ENCODE measurements around the gene PGC. TPM values are rescaled to one million over a fixed set of nuclear protein-coding genes. Genes with fewer than 3 reads are reported as not detected.
"Not testable (repeated sequence)": the region's sequence is repeated elsewhere in the genome, so short reads cannot be mapped to it uniquely, and the experiment has no call there.

PGC gene
- total RNA-seq, 2 experiments from 2014 or later = not detected

DNA sequence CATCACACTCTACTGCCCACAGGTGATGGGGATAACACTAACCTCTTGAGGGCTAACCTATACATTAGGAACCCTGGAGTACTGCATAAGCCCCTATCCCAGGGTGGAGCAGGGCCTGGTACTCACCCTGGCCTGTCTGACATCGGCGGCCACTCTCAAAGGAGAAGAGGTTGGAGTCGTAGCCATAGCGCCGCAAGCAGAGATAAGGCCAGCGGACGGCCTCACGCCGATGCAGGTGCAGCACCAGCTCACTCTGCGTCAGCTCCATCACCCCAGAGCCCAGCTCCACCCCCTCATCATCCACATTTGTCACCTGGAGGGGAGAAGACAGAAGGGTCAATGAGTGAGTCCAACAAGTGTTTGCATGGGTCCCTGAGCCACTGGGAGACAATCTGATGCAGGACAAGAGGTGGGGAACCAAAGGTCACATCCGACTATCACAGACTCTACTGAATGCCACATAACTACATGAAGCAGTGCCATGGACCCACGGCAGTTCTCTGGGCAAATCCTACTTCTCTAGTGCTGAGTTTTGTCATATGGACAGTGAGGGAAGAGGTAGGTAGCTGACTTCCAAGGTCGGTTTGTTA lies 28.2 kb upstream of the PGC start:
- H3K27ac Mint-ChIP-seq = no peak overlapping the region
- no peak for ATAC-seq
- no peaks in the 10 kb centered on the region for H3K9me3 Mint-ChIP-seq (ENCODE audit: low read depth)
- intact Hi-C loops (cut with DNase I, micrococcal nuclease) = loop anchor here in 1 of 2 experiments (5.0 to 10.0 kb wide), 2 partner anchors 71 to 173 kb away; no protein-coding TSS in a partner anchor
- CTCF ChIA-PET = interaction anchor here (0.5 to 3.4 kb wide), 6 partner anchors 9 to 1015 kb away, joined by 3 to 24 read pairs (median 3); partner anchors contain the start of gene TOMM6
- peaks cover 8% of the 10 kb centered on the region for H3K36me3 Mint-ChIP-seq (ENCODE audit: low read depth)
- no peak overlapping the region for H3K4me3 Mint-ChIP-seq
- H3K4me1 Mint-ChIP-seq = peaks cover 12% of the 10 kb centered on the region
- no peak for DNase-seq
- no peaks in the 10 kb centered on the region for H3K27me3 Mint-ChIP-seq
- POLR2A ChIA-PET = no interaction called here

DNA sequence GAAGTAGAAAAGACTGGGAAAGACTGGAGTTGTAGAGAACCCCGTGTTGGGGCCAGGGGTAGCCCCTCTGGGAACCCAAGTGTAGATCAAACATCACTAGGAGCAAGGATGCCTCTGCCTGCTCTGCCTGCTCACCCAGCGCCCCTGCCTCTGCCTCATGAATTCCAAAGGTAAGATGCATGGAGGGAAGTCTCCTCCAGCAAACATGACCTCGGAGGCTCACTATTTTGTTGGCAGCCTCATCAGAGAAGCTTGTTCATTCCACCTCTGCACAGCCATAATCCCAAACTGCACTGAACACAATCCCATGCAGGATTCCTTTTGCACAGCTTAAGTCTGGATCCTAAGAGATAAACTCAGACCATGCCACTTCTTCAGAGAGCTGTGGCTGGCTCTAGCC lies 27.6 kb upstream of the PGC start:
- no peak for ATAC-seq
- peaks cover 8% of the 10 kb centered on the region for H3K36me3 Mint-ChIP-seq (ENCODE audit: low read depth)
- no peaks in the 10 kb centered on the region for H3K9me3 Mint-ChIP-seq (ENCODE audit: low read depth)
- POLR2A ChIA-PET = no interaction called here
- H3K27me3 Mint-ChIP-seq = no peaks in the 10 kb centered on the region
- no peak overlapping the region for H3K4me3 Mint-ChIP-seq
- intact Hi-C loops (cut with DNase I, micrococcal nuclease) = loop anchor here in 1 of 2 experiments (5.0 to 10.0 kb wide), 2 partner anchors 70 to 173 kb away; no protein-coding TSS in a partner anchor
- peaks cover 10% of the 10 kb centered on the region for H3K4me1 Mint-ChIP-seq
- CTCF ChIA-PET = interaction anchor here (0.5 to 1.7 kb wide), 3 partner anchors 10 to 1015 kb away, joined by 3 to 5 read pairs (median 3); no protein-coding TSS in a partner anchor
- DNase-seq = no peak
- no peak overlapping the region for H3K27ac Mint-ChIP-seq

DNA sequence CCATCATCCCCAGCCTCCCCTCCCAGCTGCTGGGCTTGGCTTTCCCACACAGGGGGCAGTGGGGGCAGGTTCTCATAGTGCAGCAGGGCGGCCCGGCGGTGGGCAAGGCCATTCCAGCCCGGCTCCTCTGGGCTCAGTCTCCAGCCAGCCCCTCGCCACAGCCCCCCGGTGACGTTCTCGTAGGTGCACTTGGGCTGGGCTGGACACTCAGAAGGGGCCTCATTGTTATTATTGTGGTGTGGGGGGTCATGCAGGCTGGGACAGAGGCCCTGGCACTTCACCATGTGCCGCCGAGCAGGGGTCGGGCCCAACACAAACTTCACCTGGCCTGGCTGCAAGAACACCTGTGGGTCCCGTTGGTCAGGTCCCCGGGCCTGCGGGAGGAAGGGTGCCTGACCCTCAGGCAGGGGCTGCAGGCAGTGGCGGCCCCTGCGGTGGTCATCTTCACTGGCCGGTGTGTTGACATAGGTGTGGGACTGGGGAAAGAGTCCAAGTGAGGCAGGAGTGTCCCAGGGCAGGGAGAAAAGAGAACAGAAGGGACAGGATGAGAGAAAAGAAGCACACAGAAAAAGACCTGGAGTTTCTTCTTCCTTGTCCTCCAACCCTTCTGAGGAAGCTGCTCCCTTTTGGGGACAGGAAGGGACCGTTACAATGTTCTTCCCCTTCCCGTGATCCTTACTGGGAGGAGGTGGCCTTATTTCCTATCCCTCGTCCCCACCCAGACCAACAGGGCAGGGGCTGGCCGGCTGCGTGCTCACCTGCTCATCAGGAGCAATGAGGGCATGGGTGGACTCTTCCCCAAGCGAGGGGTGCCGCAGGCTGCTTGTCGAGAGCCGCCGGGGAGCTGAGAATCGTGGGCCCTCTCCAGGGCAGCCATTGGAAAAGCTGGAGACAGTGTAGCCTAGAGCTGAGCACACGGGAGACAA lies 24.1 kb upstream of the PGC start:
- ATAC-seq = no peak
- ChIA-PET CTCF (no interaction called here), POLR2A (no interaction called here)
- no peaks in the 10 kb centered on the region for H3K27me3 Mint-ChIP-seq
- H3K9me3 Mint-ChIP-seq (ENCODE audit: low read depth) = no peaks in the 10 kb centered on the region
- no peak for DNase-seq
- peaks cover 4% of the 10 kb centered on the region for H3K36me3 Mint-ChIP-seq (ENCODE audit: low read depth)
- no peak overlapping the region for H3K4me3 Mint-ChIP-seq
- peaks cover 8% of the 10 kb centered on the region for H3K4me1 Mint-ChIP-seq
- intact Hi-C loops (cut with DNase I, micrococcal nuclease) = loop anchor here in 1 of 2 experiments (10.0 kb wide), 1 partner anchor 67 kb away; no protein-coding TSS in a partner anchor
- H3K27ac Mint-ChIP-seq = no peak overlapping the region

DNA sequence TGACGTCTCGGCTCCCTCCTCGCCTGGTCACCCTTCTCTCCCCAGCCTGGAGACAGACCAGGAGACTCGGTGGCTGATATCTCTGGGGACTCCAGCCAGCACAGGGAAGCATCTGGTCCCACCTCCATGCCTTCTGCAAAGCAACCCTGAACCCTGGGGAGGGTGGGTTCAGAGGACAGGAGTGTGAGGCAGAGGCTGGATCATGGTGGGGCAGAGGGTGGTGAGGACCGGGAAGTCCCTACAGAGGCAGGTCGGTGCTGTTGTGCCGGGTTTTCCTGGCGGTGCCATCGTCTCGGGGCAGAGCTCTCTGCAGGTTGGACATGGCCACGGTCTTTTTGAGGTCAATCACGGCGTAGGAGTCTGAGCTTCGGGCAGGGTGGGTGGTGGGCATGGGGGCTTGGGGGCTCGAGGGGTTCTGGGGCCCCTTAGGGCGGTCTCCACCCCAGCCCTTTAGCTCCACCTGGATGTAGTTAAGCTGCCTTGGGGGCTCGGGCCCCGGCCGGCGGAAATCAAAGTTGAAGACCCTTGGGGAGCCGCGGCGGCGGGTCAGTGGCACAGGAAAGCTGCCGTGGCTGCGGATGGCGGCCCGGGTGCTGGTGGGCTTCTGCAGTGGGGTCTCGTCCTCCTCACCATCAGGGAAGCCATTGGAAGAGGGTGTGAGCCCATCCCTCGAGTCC lies 23.3 kb upstream of the PGC start:
- Mint-ChIP-seq H3K4me3 (no peak overlapping the region), H3K4me1 (peaks cover 8% of the 10 kb centered on the region), H3K27ac (no peak overlapping the region), H3K27me3 (no peaks in the 10 kb centered on the region), H3K9me3 (ENCODE audit: low read depth) (no peaks in the 10 kb centered on the region), H3K36me3 (ENCODE audit: low read depth) (peaks cover 4% of the 10 kb centered on the region)
- ChIA-PET CTCF (no interaction called here), POLR2A (no interaction called here)
- DNase-seq = no peak
- intact Hi-C loops (cut with DNase I, micrococcal nuclease) = loop anchor here in 1 of 2 experiments (10.0 kb wide), 1 partner anchor 66 kb away; no protein-coding TSS in a partner anchor
- no peak for ATAC-seq

DNA sequence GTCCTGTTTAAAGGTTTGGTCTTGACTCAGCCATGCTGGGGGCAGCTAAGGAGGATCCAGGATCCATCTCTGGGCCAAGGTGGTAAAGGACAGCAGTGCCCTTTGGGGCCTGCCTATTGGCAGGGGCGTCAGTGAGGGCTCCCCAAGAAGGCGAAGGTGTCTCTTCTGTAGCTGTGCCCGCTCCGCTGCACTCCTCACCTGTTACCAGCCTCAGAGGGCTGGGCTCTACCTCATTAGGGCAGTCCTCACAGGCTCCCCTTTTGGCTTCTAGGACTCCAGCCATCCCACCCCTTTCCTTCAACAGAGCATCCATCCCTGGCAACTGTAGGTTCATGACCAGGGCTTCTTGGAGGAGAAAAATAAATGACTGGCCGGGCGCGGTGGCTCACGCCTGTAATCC lies 22.2 kb upstream of the PGC start:
- H3K4me3 Mint-ChIP-seq = no peak overlapping the region
- CTCF ChIA-PET = interaction anchor here (1.4 kb wide), 1 partner anchor 401 kb away, joined by 3 read pairs; no protein-coding TSS in a partner anchor

DNA sequence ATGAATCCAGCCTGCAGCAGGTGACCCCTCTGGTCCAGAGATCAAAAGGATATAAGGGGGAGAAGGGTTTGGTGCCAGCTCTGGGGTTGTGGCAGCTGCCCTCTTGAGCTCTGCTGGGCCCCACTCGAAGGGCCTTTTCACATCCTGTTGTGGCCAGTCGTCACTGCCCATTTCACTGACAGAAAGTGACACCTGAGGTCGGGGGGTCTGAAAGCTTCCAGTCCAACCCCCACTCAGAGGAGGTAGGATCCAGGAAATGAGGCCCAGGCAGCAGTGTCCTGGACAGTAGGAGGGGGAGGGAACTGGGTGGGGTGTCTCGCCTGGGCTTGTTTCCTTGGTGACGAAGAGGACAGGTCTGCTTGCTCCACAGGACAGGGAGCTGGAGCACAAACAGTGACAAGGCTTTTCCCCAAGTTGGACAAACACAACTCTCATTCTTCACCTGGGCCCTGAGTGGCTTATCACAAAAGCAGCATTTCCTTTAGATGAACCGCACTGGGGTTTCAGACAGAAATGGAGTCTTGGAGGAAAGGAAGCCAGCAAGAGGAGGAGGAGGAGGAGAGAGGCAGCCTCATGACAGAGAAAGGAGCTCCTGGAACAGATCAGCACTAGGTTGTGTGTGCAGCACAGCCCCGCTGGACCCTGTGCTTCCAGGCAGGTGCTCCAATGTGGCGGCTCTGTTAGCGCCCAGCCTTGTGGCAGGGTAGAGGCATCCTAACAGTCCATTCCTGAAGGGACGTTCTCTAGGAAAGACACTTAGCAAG lies 21.5 kb upstream of the PGC start:
- H3K27me3 Mint-ChIP-seq = no peaks in the 10 kb centered on the region
- DNase-seq (no peak), ATAC-seq (peak; percentile 19)
- CTCF ChIA-PET = interaction anchor here (0.9 to 1.4 kb wide), 2 partner anchors 19 to 400 kb away, joined by 3 read pairs; no protein-coding TSS in a partner anchor
- H3K27ac Mint-ChIP-seq = no peak overlapping the region
- H3K4me3 Mint-ChIP-seq = no peak overlapping the region
- peaks cover 4% of the 10 kb centered on the region for H3K36me3 Mint-ChIP-seq (ENCODE audit: low read depth)
- intact Hi-C loops (cut with DNase I, micrococcal nuclease) = no loop called here
- H3K9me3 Mint-ChIP-seq (ENCODE audit: low read depth) = no peaks in the 10 kb centered on the region
- peaks cover 8% of the 10 kb centered on the region for H3K4me1 Mint-ChIP-seq
- POLR2A ChIA-PET = no interaction called here

More for the DNA sequence above, 22.2 kb upstream of the PGC start:
- Mint-ChIP-seq H3K9me3 (ENCODE audit: low read depth) (no peaks in the 10 kb centered on the region), H3K4me1 (peaks cover 8% of the 10 kb centered on the region), H3K27ac (no peak overlapping the region), H3K36me3 (ENCODE audit: low read depth) (peaks cover 4% of the 10 kb centered on the region), H3K27me3 (no peaks in the 10 kb centered on the region)
- POLR2A ChIA-PET = no interaction called here
- ATAC-seq = no peak
- DNase-seq = no peak
- intact Hi-C loops (cut with DNase I, micrococcal nuclease) = no loop called here

DNA sequence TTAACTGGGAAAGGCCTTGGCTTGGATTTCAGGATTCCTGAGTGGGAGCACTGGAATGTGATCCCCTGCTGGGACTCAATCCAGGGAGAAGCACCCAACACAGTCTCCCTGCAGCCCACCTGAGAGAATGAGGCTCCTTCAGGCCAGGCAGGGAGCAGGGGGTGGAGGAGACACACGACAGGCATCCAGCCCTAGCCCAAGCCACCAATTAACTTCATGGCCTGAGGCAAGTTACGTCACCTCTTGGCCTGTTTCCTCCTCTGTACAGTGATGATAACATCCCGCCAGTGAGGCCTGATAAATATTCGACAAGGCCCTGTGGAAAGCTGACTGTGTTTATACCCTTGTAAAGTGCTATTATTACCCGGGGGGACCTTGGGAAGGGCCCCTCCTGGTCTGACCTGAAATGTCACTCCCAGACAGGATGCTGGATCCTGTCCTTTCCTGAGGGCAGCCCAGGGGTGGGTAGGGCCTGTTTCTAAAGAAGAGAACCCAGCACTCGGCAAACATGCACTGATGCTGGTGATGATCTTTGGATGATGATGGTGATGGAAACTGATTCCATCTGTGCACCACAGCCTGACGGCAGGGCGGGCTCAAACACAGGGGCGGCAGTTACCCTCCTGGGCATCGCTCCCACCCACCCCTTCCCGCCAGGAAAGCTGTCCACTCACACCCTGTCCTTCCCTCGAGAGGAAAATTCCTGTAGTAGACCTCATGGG lies 20.1 kb upstream of the PGC start:
- H3K36me3 Mint-ChIP-seq (ENCODE audit: low read depth) = peaks cover 3% of the 10 kb centered on the region
- no peak overlapping the region for H3K4me3 Mint-ChIP-seq
- no peaks in the 10 kb centered on the region for H3K27me3 Mint-ChIP-seq
- peaks cover 8% of the 10 kb centered on the region for H3K4me1 Mint-ChIP-seq
- H3K27ac Mint-ChIP-seq = no peak overlapping the region
- CTCF ChIA-PET = interaction anchor here (0.9 kb wide), 1 partner anchor 21 kb away, joined by 3 read pairs; no protein-coding TSS in a partner anchor
- no peaks in the 10 kb centered on the region for H3K9me3 Mint-ChIP-seq (ENCODE audit: low read depth)
- intact Hi-C loops (cut with DNase I, micrococcal nuclease) = no loop called here
- ATAC-seq (no peak), DNase-seq (no peak)
- POLR2A ChIA-PET = no interaction called here

DNA sequence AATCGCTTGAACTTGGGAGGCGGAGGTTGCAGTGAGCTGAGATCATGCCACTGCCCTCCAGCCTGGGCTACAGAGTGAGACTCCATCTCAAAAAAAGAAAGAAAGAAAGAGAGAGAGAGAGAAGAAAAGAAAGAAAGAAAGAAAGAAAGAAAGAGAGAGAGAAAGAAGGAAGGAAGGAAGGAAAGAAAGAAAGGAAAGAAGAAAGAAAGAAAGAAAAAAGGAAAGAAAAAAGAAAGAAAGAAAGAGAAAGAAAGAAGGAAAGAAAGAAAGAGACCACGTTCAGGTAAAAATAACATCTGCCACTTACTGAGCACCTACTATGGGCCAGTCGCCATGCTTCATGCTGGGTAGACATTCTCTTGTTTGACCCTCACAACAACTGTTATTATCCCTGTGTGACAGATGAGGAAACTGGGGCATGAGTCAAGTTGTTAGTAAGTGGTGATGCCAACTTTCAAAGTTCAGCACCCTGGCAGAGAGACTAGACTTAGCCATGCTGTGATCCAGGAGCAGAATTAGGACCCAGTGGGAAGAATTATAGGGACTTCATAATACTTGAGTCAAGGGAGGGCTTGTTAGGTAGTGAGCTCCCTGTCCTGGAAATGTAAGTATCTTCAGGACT lies 19.0 kb upstream of the PGC start:
- H3K27me3 Mint-ChIP-seq; H3K36me3 Mint-ChIP-seq (ENCODE audit: low read depth); H3K4me1 Mint-ChIP-seq; H3K27ac Mint-ChIP-seq; intact Hi-C loops (cut with DNase I, micrococcal nuclease); H3K4me3 Mint-ChIP-seq; DNase-seq; POLR2A ChIA-PET; ATAC-seq; H3K9me3 Mint-ChIP-seq (ENCODE audit: low read depth): not testable (repeated sequence)
- CTCF ChIA-PET = interaction anchor here (0.7 to 0.8 kb wide), 2 partner anchors 85 to 211 kb away, joined by 4 to 5 read pairs; no protein-coding TSS in a partner anchor

DNA sequence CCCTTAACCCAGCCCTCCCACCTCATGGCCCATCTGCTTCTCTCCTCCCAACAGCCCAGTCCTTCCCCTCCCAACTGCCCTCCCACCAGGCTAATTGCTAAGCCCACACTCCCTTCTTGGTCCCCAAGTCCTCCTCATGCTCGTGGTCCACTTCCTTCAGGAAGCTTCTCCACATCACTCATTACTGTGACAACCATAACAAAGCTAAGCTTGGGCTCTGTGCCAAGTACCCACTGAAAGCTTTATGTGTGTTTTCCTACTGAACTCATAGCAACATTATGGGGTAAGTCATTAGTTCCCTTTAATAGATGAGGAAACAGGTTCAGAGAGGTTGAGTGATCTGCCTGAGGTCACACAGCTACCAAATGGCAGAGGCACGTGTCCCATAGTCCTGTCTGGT lies 16.3 kb upstream of the PGC start:
- Mint-ChIP-seq H3K4me3 (no peak overlapping the region), H3K27ac (no peak overlapping the region), H3K27me3 (no peaks in the 10 kb centered on the region), H3K36me3 (ENCODE audit: low read depth) (no peaks in the 10 kb centered on the region), H3K4me1 (peaks cover 2% of the 10 kb centered on the region), H3K9me3 (ENCODE audit: low read depth) (no peaks in the 10 kb centered on the region)
- ATAC-seq (no peak), DNase-seq (no peak)
- intact Hi-C loops (cut with DNase I, micrococcal nuclease) = no loop called here
- POLR2A ChIA-PET = interaction anchor here (0.5 kb wide), 1 partner anchor 476 kb away, joined by 3 read pairs; no protein-coding TSS in a partner anchor
- CTCF ChIA-PET = no interaction called here

DNA sequence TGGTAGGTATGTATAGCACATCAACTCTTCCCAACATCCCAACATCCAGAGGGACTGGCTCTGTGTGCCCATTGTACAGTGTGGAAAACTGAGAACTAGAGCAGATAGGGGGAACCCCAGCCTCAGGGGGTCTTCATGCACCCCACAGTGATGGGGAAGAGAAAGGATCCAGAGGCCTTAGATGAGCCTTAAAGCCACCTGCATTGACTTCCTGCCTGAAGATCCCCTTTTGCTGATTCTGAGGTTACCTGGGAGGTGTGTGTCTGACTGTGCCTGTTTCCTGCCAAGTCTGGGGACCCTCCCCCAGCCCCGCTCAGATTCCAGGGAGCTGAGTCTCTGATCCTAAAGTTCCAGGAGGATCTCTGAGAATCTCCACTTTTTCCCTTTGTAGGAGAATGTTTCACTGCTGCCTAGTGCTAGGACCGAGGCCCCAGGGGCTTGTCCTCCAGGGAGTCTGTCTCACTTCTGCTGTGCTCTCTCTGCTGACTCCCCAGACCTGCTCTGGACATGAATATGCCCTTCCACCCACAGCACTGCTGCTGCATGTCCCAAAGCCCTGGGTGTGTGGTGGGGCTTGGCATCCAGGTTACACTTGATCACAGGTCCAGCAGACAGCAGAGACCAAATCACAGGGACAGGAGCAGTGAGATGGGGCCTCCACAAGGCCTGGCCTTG lies 12.8 kb upstream of the PGC start:
- no peak overlapping the region for H3K27ac Mint-ChIP-seq
- H3K27me3 Mint-ChIP-seq = no peaks in the 10 kb centered on the region
- DNase-seq (no peak), ATAC-seq (no peak)
- ChIA-PET CTCF (no interaction called here), POLR2A (no interaction called here)
- no peaks in the 10 kb centered on the region for H3K9me3 Mint-ChIP-seq (ENCODE audit: low read depth)
- no peaks in the 10 kb centered on the region for H3K36me3 Mint-ChIP-seq (ENCODE audit: low read depth)
- intact Hi-C loops (cut with DNase I, micrococcal nuclease) = no loop called here
- no peaks in the 10 kb centered on the region for H3K4me1 Mint-ChIP-seq
- no peak overlapping the region for H3K4me3 Mint-ChIP-seq
